GM12878 (cell line): Measurements from ENCODE around the gene USP34. TPM values are rescaled to one million over a fixed set of nuclear protein-coding genes. Genes with fewer than 3 reads are reported as not detected.

Source experiments
- BACH1 ChIP-seq: fragments of 450-650 bp; IDR thresholded peaks from 2 replicates; pipeline ENCODE4 v1.6.1; 2017; ENCODE audit warnings: mild to moderate bottlenecking, borderline replicate concordance
- EP300 ChIP-seq, 2 experiments: fragments of 150-350 bp in 1 of 2; IDR thresholded peaks; 2 replicates each; pipeline ENCODE4 v1.6.1; 2011 to 2012; ENCODE audit warnings: low read depth in 2 of 2, low read length in 2 of 2, borderline replicate concordance in 1 of 2, improper control_type of control experiment in 1 of 2, inconsistent platforms in 1 of 2; ENCODE audit not compliant: control insufficient read depth in 1 of 2
- IRF4 ChIP-seq: IDR thresholded peaks from 2 replicates; pipeline ENCODE4 v1.6.1; 2011; ENCODE audit warnings: low read depth, low read length
- KDM1A ChIP-seq: fragments of 200-600 bp; sonication (generic); IDR thresholded peaks from 2 replicates; pipeline ENCODE4 v1.6.1; 2016; ENCODE audit warnings: borderline replicate concordance
- MTA3 ChIP-seq: IDR thresholded peaks from 2 replicates; pipeline ENCODE4 v1.6.1; 2012; ENCODE audit warnings: low read length, inconsistent platforms, borderline replicate concordance
- NBN ChIP-seq: fragments of 450-650 bp; IDR thresholded peaks from 2 replicates; pipeline ENCODE4 v1.6.1; 2016
- NFYA ChIP-seq: IDR thresholded peaks from 2 replicates; pipeline ENCODE4 v1.6.1; 2011; ENCODE audit warnings: low read depth, mild to moderate bottlenecking, low read length, improper control_type of control experiment, borderline replicate concordance
- NR2C1 ChIP-seq: fragments of 450-650 bp; IDR thresholded peaks from 2 replicates; pipeline ENCODE4 v1.6.1; 2017; ENCODE audit warnings: antibody characterized with exemption, mild to moderate bottlenecking, moderate library complexity
- NRF1 ChIP-seq: conservative IDR thresholded peaks from 2 replicates; pipeline ENCODE4 v1.6.1; 2011; ENCODE audit warnings: mild to moderate bottlenecking, low read depth, low read length, improper control_type of control experiment
- PAX8 ChIP-seq: fragments of 450-650 bp; IDR thresholded peaks from 2 replicates; pipeline ENCODE4 v1.6.1; 2017; ENCODE audit warnings: mild to moderate bottlenecking, moderate library complexity
- RB1 ChIP-seq: fragments of 450-650 bp; formaldehyde crosslinking; IDR thresholded peaks from 2 replicates; pipeline ENCODE4 v1.6.1; 2017; ENCODE audit warnings: mild to moderate bottlenecking, borderline replicate concordance
- SPI1 ChIP-seq: IDR thresholded peaks from 2 replicates; pipeline ENCODE4 v1.6.1; 2011; ENCODE audit warnings: low read depth, mild to moderate bottlenecking, low read length, moderate library complexity, borderline replicate concordance; ENCODE audit not compliant: insufficient read depth
- SUPT20H ChIP-seq: IDR thresholded peaks from 2 replicates; pipeline ENCODE4 v1.6.1; 2011; ENCODE audit warnings: low read depth, mild to moderate bottlenecking, low read length, moderate library complexity, borderline replicate concordance; ENCODE audit not compliant: control insufficient read depth
- TCF7 ChIP-seq: IDR thresholded peaks from 2 replicates; pipeline ENCODE4 v1.6.1; 2014; ENCODE audit warnings: antibody characterized with exemption, borderline replicate concordance
- YY1 ChIP-seq: IDR thresholded peaks from 2 replicates; pipeline ENCODE4 v1.6.1; 2011; ENCODE audit warnings: low read depth, mild to moderate bottlenecking, low read length
- ZNF622 ChIP-seq: fragments of 450-650 bp; IDR thresholded peaks from 2 replicates; pipeline ENCODE4 v1.6.1; 2017; ENCODE audit warnings: mild to moderate bottlenecking, inconsistent platforms
- polyA plus RNA-seq, 11 experiments: library from polyadenylated mRNA; depleted of rRNA in 4 of 11; unstranded in 6 of 11; stranded (reverse) in 5 of 11; fragments of >200 nt; fragmentation: Nextera tagmentation in 4 of 11; fragmentation: Illumina TruSeq in 1 of 11; extraction: Ambion mirVana in 4 of 11; extraction: Trizol in 1 of 11; gene quantifications; 1 replicate in 1 of 11; 2 replicates in 10 of 11; pipeline versions ENCODE4 v1.2.1 to v1.2.3, GENCODE V29; 2011 to 2016; ENCODE audit warnings: inconsistent platforms in 2 of 11, missing spikeins in 2 of 11, low read depth in 1 of 11
- total RNA-seq, 4 experiments: library from RNA; depleted of rRNA in 3 of 4; stranded (reverse); fragments of >200 nt in 3 of 4; fragmentation: Illumina TruSeq in 1 of 4; extraction: Trizol in 1 of 4; gene quantifications; 2 replicates each; pipeline versions ENCODE4 v1.2.1 to v1.2.3, GENCODE V29; 2013 to 2021
- TF ChIP-seq, protein P1 (sequence below): IDR thresholded peaks from 2 replicates; pipeline ENCODE4 v1.6.1; 2011; ENCODE audit warnings: borderline replicate concordance, low read depth, mild to moderate bottlenecking, moderate library complexity, mixed read lengths, low read length; ENCODE audit not compliant: insufficient read depth; ENCODE audit errors: extremely low read length
- TF ChIP-seq, protein P2 (sequence below): fragments of 450-650 bp; formaldehyde crosslinking; IDR thresholded peaks from 2 replicates; pipeline ENCODE4 v1.4.0; 2020; ENCODE audit warnings: mild to moderate bottlenecking, moderate library complexity
- TF ChIP-seq, protein P3 (sequence below): fragments of 450-650 bp; IDR thresholded peaks from 2 replicates; pipeline ENCODE4 v1.6.1; 2017; ENCODE audit warnings: borderline replicate concordance
- TF ChIP-seq, protein P4 (sequence below): fragments of 450-650 bp; IDR thresholded peaks from 2 replicates; pipeline ENCODE4 v1.6.1; 2014; ENCODE audit warnings: mild to moderate bottlenecking
- TF ChIP-seq, protein P5 (sequence below): fragments of 450-650 bp; IDR thresholded peaks from 2 replicates; pipeline ENCODE4 v1.6.1; 2017; ENCODE audit warnings: mild to moderate bottlenecking

Gene USP34
- total and polyA plus RNA-seq, 10 of the 15 experiments (the other 5 are each of a cell fraction or from before 2014, with no cell fraction given): 26.2 to 106 (median 62.1) TPM

DNA sequence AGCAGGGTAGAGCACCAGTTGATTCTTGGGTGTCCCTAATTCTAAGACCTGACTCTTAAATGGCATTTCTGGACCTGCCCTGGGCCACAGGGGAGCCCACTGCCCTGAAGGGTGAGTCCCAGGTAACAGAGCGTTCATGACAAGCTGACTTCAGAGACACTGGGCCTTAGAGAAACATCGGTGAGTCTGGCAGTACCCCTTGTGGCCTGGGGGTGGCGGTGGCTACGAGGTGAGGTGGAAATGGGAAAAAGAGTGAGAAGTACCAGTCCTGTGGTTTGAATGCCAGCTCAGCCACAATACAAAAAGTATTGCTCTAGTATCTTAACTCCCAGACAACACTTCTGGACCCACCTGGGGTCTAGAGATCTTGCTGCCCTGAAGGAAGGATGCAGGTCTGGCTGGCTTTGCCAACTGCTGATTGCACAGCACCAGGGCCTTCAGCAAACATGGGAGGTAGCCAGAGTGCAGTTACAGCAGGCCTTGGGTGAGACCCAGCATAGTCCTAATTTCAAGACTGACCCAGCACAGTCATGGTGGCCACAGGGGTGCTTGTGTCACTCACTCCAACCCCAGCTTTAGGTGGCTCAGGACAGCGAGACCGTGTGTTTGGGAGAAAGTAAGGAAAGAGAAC lies 44.5 kb downstream of the USP34 start (continued):
- TF ChIP-seq ZNF622 (no peak), NBN (0 out of 2 replicates have a peak, but pooled peaks have one; percentile 47), SUPT20H (no peak), TCF7 (no peak), RB1 (no peak), NFYA (no peak), SPI1 (no peak), NR2C1 (no peak), BACH1 (no peak), NRF1 (no peak), YY1 (peak; percentile 45; the same call in 1 of the 2 replicates), IRF4 (0 out of 2 replicates have a peak, but pooled peaks have one; percentile 30), EP300 (IDR thresholded peaks at IDR 0.05; ENCODE audit: borderline replicate concordance in 1 of 2, control insufficient read depth in 1 of 2, low read depth in 2 of 2, low read length in 2 of 2) (no peak), KDM1A (no peak), MTA3 (no peak), PAX8 (no peak)
- TF ChIP-seq, protein P1, sequence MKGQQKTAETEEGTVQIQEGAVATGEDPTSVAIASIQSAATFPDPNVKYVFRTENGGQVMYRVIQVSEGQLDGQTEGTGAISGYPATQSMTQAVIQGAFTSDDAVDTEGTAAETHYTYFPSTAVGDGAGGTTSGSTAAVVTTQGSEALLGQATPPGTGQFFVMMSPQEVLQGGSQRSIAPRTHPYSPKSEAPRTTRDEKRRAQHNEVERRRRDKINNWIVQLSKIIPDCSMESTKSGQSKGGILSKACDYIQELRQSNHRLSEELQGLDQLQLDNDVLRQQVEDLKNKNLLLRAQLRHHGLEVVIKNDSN: no peak
- TF ChIP-seq, protein P2, sequence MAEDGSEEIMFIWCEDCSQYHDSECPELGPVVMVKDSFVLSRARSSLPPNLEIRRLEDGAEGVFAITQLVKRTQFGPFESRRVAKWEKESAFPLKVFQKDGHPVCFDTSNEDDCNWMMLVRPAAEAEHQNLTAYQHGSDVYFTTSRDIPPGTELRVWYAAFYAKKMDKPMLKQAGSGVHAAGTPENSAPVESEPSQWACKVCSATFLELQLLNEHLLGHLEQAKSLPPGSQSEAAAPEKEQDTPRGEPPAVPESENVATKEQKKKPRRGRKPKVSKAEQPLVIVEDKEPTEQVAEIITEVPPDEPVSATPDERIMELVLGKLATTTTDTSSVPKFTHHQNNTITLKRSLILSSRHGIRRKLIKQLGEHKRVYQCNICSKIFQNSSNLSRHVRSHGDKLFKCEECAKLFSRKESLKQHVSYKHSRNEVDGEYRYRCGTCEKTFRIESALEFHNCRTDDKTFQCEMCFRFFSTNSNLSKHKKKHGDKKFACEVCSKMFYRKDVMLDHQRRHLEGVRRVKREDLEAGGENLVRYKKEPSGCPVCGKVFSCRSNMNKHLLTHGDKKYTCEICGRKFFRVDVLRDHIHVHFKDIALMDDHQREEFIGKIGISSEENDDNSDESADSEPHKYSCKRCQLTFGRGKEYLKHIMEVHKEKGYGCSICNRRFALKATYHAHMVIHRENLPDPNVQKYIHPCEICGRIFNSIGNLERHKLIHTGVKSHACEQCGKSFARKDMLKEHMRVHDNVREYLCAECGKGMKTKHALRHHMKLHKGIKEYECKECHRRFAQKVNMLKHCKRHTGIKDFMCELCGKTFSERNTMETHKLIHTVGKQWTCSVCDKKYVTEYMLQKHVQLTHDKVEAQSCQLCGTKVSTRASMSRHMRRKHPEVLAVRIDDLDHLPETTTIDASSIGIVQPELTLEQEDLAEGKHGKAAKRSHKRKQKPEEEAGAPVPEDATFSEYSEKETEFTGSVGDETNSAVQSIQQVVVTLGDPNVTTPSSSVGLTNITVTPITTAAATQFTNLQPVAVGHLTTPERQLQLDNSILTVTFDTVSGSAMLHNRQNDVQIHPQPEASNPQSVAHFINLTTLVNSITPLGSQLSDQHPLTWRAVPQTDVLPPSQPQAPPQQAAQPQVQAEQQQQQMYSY (CRISPR knock-in tag): no peak
- TF ChIP-seq, protein P3, sequence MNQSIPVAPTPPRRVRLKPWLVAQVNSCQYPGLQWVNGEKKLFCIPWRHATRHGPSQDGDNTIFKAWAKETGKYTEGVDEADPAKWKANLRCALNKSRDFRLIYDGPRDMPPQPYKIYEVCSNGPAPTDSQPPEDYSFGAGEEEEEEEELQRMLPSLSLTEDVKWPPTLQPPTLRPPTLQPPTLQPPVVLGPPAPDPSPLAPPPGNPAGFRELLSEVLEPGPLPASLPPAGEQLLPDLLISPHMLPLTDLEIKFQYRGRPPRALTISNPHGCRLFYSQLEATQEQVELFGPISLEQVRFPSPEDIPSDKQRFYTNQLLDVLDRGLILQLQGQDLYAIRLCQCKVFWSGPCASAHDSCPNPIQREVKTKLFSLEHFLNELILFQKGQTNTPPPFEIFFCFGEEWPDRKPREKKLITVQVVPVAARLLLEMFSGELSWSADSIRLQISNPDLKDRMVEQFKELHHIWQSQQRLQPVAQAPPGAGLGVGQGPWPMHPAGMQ: no peak
- TF ChIP-seq, protein P4, sequence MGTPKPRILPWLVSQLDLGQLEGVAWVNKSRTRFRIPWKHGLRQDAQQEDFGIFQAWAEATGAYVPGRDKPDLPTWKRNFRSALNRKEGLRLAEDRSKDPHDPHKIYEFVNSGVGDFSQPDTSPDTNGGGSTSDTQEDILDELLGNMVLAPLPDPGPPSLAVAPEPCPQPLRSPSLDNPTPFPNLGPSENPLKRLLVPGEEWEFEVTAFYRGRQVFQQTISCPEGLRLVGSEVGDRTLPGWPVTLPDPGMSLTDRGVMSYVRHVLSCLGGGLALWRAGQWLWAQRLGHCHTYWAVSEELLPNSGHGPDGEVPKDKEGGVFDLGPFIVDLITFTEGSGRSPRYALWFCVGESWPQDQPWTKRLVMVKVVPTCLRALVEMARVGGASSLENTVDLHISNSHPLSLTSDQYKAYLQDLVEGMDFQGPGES: no peak
- TF ChIP-seq, protein P5, sequence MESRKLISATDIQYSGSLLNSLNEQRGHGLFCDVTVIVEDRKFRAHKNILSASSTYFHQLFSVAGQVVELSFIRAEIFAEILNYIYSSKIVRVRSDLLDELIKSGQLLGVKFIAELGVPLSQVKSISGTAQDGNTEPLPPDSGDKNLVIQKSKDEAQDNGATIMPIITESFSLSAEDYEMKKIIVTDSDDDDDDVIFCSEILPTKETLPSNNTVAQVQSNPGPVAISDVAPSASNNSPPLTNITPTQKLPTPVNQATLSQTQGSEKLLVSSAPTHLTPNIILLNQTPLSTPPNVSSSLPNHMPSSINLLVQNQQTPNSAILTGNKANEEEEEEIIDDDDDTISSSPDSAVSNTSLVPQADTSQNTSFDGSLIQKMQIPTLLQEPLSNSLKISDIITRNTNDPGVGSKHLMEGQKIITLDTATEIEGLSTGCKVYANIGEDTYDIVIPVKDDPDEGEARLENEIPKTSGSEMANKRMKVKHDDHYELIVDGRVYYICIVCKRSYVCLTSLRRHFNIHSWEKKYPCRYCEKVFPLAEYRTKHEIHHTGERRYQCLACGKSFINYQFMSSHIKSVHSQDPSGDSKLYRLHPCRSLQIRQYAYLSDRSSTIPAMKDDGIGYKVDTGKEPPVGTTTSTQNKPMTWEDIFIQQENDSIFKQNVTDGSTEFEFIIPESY: no peak
